ENCODE data around the gene CENPB.

DNA sequence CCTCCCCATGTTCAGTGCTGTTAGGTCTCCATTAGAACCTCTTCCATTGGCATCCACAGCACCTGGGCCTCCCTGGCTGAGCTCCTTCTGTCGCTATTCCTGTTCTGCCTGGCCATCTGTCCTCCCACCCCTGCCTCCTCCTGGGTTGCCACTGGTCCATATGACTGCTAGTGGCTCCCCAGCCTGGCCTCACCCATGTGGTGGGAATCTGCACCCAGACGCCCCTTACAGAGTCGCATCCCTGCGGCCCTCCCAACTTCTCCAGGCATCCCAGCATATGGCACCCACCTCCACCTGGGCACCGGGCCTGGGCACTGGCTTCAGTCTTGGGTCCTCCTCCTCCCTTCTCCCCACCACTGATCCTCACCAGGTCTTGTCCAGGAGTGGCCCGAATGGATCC, 17.3 kb upstream of the CENPB start:
- TF ChIP-seq, protein P1, sequence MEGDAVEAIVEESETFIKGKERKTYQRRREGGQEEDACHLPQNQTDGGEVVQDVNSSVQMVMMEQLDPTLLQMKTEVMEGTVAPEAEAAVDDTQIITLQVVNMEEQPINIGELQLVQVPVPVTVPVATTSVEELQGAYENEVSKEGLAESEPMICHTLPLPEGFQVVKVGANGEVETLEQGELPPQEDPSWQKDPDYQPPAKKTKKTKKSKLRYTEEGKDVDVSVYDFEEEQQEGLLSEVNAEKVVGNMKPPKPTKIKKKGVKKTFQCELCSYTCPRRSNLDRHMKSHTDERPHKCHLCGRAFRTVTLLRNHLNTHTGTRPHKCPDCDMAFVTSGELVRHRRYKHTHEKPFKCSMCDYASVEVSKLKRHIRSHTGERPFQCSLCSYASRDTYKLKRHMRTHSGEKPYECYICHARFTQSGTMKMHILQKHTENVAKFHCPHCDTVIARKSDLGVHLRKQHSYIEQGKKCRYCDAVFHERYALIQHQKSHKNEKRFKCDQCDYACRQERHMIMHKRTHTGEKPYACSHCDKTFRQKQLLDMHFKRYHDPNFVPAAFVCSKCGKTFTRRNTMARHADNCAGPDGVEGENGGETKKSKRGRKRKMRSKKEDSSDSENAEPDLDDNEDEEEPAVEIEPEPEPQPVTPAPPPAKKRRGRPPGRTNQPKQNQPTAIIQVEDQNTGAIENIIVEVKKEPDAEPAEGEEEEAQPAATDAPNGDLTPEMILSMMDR (IDR thresholded peaks at IDR 0.05): no peak
- no peak for TF ChIP-seq POLR2A (IDR thresholded peaks at IDR 0.05)
